Subcutaneous adipose tissue (tissue), 4 donors: ENCODE data around the gene METAP1. TPM values are rescaled to one million over a fixed set of nuclear protein-coding genes. Genes with fewer than 3 reads are reported as not detected.

Experiments used
- total RNA-seq, 4 donors: library from RNA; depleted of rRNA; stranded (reverse); fragments of >200 nt; gene quantifications; one replicate each; pipeline ENCODE4 v1.1.0, GENCODE V29; 2016
- TF ChIP-seq, protein P1 (sequence below): fragments of 450-650 bp; IDR thresholded peaks from one replicate; pipeline ENCODE4 v1.5.1; 2016; ENCODE audit warnings: low read depth, mild to moderate bottlenecking, control low read depth, antibody characterized with exemption, moderate library complexity

METAP1 gene
- total RNA-seq, 4 donors from 2014 or later, result 26.4 to 39.3 (median 29.6) TPM

DNA sequence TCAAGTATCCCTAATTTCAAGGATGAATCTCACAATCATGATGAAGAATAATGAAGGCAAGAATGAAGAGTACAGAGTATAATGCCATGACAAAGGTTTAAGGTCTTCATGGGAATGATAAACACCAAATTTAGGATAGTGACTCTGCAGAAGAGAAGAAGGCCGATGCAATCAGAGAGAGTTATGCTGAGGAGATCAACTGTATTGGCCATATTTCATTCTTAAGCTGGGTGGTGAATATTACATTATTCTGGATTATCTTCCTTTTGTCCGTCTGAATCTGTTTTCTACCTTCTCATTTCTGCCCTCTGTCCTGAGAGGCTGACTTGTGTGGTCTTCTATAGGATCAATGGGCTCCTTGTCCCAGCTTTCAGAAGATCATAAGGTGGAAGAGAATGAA, 7.8 kb upstream of the METAP1 start:
- TF ChIP-seq, protein P1, sequence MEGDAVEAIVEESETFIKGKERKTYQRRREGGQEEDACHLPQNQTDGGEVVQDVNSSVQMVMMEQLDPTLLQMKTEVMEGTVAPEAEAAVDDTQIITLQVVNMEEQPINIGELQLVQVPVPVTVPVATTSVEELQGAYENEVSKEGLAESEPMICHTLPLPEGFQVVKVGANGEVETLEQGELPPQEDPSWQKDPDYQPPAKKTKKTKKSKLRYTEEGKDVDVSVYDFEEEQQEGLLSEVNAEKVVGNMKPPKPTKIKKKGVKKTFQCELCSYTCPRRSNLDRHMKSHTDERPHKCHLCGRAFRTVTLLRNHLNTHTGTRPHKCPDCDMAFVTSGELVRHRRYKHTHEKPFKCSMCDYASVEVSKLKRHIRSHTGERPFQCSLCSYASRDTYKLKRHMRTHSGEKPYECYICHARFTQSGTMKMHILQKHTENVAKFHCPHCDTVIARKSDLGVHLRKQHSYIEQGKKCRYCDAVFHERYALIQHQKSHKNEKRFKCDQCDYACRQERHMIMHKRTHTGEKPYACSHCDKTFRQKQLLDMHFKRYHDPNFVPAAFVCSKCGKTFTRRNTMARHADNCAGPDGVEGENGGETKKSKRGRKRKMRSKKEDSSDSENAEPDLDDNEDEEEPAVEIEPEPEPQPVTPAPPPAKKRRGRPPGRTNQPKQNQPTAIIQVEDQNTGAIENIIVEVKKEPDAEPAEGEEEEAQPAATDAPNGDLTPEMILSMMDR, result no peak

DNA sequence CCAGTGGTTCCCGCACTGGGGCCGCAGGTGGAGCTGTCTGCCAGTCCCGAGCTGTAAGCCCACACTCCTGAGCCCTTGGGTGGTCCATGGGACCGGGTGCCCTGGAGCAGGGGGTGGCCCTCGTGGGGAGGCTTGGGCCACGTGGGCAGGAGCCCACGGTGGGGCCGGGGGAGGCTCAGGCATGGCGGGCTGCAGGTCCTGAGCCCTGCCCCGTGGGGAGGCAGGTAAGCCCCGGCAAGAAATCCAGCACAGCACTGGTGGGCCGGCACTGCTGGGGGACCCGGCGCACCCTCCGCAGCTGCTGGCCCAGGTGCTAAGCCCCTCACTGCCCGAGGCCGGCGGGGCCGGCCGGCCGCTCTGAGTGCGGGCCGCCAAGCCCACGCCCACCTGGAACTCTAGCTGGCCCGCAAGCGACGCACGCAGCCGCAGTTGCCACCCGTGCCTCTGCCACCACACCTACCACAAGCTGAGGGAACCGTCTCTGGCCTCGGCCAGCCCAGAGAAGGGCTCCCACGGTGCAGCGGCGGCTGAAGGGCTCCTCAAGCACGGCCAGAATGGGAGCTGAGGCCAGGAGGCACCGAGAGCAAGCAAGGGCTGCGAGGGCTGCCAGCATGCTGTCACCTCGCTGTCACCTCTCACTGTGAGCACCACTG, 2.0 kb upstream of the METAP1 start:
- TF ChIP-seq, protein P1, result no peak

DNA sequence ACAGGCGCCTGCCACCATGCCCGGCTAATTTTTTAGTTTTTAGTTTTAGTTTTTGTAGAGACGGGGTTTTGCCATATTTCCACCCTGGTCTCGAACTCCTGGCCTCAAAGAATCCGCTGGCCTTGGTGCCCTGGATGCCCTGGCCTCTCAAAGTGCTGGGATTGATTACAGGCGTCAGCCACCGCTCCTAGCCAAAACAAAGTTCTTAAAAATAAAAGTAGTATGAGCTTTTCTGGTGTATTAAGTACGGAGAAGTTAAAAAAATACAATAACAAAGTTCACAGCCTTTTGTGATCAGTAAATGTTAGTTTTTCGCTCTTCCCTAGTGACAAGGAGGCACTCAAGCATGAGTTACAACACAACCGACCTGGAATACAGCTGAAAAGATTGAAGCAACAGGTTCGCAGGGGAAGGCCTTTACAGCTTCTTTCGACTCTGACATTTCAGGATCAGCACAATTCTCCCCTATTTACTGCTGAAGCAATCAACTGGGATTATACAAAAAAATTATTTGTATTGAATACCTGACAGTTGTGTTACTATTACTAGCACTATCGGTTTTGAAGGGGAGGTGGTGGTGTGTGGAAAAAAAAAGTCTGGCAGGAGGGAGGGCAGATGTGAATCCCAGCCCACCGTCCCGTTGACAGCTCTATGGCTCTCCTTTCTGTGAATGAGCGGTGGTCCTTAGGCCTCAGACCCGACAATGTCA, 893 bp upstream of the METAP1 start:
- TF ChIP-seq, protein P1, result no peak

DNA sequence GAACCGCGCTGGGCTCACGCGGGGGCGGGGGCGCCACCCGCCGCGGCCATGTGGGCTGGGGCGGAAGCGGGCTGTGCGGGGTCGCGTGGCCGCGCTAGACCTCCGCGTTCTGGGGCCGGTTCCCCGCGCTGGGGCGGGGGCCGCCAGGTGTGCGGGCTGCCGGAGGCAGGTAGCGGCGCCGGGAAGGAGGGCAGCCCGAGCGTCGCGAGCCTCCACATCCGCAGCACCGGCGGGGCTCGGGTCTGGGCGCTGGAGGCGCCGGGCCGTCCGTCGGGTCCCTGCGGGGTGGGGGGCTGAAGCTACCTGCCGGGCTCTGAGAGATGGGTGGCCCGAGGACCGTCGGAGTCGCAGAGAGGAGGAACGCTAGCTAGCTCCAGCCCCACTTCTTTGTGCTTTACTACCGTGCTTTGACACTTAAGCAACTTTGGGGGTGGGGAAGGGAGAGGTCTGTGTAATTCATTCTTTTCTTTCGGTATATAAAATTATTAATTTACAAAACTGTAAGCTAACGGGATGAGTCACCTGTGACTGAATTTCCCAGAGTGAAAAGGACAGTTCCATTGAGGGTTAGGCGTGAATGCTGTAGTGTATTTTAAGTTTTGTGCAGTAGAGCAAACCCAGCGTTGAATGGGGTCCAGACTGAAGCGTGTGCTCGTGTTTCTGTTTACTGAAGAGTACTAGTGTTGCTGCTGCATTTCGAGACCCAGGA, 689 bp downstream of the METAP1 start:
- TF ChIP-seq, protein P1, result no peak

DNA sequence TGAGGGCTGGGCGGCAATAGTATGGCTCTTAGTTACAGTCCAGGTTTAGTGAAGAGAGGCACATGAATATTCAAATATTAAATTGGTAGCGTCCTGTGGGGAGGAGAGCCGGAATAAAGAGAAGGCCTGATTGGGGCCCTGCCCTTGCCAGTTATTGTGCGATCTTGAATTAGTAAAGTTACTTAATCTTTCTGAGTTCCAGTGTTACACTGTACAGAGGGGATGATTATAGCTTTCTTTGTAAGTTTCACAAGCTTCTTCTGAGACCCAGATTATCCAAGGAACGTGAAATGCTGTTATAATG, 1.2 kb downstream of the METAP1 start:
- TF ChIP-seq, protein P1, result no peak

DNA sequence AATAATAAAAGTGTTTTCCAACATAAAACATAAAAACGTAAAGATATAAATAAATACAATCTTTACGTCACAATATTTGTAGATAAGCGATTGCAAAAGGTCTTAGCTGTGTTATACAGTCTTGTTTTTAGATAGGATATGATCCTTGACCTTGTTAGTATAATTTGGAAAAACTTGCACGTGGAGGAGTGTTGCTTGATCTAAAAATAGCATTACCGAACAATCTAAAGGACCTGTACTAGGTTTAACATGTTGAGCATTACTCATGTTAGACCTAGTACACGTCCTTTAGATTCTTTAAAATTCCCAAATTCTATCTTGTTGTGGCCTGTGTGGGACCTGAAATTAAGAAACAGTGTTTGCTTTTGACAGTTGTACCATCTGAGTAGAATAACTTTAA, 1.6 kb downstream of the METAP1 start:
- TF ChIP-seq, protein P1, result no peak

DNA sequence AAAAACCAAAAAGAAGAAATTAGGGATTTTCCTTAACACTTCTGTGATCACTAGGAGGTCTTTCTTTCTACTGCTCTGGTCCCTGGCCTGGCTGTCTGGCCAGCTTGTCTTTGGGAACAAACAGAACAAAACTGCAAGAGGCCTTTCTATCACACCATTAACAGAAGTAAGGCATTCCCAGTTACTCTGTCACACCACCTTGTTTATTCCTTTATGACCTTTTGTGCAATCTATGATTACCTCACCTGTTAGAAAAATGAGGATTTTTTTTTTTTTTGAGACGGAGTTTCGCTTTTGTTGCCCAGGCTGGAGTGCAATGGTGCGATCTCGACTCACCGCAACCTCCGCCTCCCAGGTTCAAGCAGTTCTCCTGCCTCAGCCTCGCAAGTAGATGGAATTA, 3.0 kb downstream of the METAP1 start:
- TF ChIP-seq, protein P1, result no peak
